Measurements from ENCODE around the gene MET.
"Not testable (repeated sequence)": the region's sequence is repeated elsewhere in the genome, so short reads cannot be mapped to it uniquely, and the experiment has no call there.

Gene MET

GRCh38 chr7:116759642-116760041, 87.6 kb downstream of the MET start:
- not testable (repeated sequence) for DNase-seq

DNA sequence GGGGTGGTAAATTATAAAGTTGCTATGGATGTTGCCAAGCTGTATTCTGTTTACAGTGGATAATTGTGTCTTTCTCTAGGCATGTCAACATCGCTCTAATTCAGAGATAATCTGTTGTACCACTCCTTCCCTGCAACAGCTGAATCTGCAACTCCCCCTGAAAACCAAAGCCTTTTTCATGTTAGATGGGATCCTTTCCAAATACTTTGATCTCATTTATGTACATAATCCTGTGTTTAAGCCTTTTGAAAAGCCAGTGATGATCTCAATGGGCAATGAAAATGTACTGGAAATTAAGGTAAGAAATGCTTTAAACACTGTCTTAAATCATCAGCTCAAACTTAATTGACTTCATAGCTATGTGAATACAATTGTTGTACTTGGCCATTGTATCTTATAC, 91.0 kb downstream of the MET start:
- no peak for DNase-seq

GRCh38 chr7:116763647-116764046, 91.7 kb downstream of the MET start:
- no peak for DNase-seq

GRCh38 chr7:116766881-116767280, 94.9 kb downstream of the MET start:
- DNase-seq: no peak

DNA sequence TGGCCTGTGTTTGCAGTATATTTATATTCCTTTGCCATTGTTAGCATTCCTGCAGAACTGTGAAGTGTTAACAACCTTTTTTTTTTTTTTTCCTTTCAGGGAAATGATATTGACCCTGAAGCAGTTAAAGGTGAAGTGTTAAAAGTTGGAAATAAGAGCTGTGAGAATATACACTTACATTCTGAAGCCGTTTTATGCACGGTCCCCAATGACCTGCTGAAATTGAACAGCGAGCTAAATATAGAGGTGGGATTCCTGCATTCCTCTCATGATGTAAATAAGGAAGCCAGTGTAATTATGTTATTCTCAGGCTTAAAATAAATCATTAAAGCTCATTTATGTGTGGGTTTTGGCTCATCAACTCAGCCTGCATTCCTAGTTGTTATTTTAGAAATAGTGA, 97.5 kb downstream of the MET start:
- no peak for DNase-seq

- no peak for DNase-seq
Measured at GRCh38 chr7:116770941-116771340, 98.9 kb downstream of the MET start.

GRCh38 chr7:116771640-116772039, 99.6 kb downstream of the MET start:
- no peak for DNase-seq

DNA sequence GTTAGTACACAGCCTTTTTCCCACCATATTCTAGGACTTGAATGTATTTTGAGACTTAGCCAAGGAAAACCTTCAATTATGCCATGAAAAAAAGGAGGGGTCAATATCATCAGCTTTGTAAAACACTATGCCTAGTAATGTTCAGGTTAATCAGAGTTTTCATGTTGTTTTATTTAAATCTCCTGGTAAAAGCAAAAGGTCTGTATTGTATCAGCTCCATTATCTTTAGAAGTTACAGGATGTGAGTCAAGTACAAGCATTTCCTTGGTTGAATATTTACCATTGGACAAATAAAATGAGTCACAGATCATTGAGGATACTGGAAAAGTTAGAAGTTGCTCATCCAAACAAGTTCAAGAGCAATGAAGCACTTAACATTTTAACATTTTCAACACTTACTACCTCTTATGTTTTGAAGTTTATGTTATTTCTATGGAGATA, 100.4 kb downstream of the MET start:
- no peak for DNase-seq

DNA sequence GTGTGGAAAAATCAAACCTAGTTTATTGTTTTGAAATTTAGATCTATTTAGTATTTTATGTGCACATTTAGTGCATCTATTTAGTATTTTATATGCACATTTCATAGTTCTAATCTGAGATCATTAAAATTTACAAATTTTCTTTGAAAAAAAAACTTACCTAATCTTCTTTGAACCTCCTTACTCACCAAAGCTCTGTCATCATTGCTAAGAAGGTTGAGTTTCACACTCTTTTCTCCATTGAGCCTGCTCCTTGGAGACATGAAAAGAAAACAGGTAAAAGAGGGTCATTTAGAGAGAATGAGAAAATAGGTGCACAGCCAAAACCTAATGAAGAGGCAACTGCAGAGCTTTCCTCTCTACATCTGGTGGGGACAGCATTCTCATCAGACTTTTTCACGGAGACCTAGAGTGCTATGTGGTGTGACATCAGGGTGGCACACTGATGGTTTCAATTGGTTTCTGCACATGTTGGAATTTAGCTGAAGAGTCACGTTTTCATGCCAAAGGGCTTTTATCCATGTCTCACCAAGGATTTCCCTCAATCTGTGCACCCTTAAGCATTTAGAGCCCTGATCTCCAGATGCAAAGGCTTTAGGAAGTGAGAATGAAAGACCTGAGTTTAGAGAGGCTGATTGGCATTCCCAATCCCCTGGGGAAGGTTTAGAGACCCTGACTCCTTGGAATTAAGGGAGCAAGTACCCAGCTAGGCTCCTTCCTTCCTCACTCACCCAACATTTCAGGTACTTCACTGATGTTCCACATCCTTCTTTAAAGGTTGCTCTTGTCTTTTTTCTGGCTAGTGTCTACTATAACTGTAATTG, 101.1 kb downstream of the MET start:
- no peak for DNase-seq

DNA sequence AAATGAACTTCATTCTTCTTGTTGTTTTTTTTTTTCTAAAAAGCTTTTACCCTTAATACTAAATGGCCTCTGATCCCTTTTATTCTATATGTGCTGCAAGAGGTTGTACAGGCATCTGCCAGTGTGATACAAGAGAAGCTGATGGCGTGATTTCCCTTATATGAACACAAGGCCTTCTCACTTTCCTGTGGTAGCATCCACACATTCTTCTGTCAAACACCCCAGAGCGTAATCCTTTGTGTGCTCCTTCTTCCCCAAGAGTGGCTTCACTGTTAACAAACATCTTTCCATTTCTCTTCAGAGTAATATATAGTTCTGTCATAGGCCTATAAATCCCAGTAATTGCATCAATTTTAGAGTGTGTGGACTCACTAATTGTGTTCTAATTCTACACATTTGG, 104.0 kb downstream of the MET start:
- DNase-seq: no peak

GRCh38 chr7:116776610-116777289, 104.8 kb downstream of the MET start:
- no peak for DNase-seq

GRCh38 chr7:116777651-116778281, 105.8 kb downstream of the MET start:
- DNase-seq: no peak

- DNase-seq: no peak
Measured at GRCh38 chr7:116779216-116779615, 107.2 kb downstream of the MET start.

GRCh38 chr7:116779931-116780330, 107.9 kb downstream of the MET start:
- DNase-seq: no peak

- no peak for DNase-seq
Measured at GRCh38 chr7:116780521-116780920, 108.5 kb downstream of the MET start.

DNA sequence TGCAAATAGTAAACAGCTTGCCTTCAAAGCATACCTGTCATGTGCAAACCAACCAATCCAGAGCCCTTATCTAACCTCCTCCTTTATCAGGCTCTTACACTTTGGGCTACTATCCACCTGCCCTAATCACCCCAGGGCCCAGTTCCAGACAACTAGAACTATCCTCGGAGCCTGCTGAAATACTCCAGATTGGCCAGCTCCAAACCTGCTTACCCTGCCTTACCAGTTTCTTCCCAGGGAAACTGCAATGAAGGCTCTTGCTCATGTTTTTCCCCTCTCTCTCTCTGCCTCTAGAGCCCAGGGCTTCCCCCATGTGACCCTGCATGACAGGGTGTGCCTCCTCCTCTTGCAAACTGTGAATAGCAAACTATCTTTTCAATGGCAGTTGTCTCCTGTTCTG, 109.0 kb downstream of the MET start:
- DNase-seq: no peak

- no peak for DNase-seq
Measured at GRCh38 chr7:116781584-116781983, 109.6 kb downstream of the MET start.

DNA sequence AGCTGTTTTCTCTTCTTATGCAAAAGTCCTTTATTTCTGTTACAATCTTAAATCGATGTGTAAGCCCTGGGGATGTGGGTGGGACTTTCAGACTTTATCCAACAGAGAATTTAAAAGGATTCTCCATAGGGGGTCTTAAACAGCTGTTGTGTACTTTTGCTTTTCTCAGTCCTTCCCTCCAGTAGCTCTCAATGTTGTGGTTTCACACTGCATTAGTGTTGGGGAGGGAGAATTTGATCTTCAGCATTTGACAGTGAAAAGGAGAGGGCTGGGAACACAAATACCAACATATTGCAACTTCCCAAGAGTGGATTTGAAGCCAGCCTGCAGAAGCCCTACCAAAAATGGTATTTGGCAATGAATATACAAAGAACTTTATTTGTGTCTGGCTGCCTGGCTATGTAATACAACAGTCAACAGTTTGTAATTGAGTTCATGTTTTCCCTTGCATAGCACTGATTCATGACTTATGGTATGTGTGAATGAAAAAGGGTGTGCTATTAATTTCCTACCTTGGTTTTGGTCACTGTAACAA, 110.2 kb downstream of the MET start:
- no peak for DNase-seq

- DNase-seq: no peak
Measured at GRCh38 chr7:116783666-116784318, 111.8 kb downstream of the MET start.

DNA sequence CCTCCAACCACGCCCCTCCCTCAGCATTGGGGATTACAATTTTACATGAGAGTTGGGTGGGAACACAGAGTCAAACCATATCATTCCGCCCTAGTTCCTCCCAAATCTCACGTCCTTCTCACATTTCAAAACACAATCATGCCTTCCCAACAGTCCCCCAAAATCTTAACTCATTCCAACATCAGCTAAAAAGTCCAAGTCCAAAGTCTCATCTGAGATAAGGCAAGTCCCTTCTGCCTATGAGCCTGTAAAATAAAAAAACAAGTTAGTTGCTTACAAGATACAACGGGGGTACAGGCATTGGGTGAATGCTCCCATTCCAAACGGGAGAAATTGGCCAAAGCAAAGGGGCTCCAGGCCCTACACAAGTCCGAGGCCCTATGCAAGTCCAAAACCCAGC, 112.7 kb downstream of the MET start:
- no peak for DNase-seq

DNA sequence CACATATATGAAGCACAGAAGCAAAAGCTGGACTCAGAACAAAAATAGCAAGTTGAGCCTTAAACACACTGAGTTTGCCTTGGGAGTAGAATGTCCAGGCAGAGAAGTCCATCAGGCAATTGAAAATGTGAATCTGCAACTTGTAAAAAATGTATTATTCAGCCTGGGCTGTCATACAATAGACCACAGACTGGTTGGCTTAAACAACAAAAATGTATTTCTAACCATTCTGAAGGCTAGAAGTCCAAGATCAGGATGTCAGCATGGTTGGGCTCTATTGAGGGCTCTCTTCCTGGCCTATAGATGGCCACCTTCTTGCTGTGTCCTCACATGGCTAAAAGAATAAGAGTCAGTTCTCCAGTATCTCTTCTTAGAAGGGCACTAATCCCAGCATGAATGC, 113.8 kb downstream of the MET start:
- DNase-seq: no peak

- DNase-seq: no peak
Measured at GRCh38 chr7:116786791-116787443, 114.9 kb downstream of the MET start.

GRCh38 chr7:116787881-116788280, 115.9 kb downstream of the MET start:
- DNase-seq: no peak
